Sigmoid colon (tissue), 4 donors: ENCODE measurements around the gene P2RX2.

ENCODE experiments used
- EP300 ChIP-seq, 4 donors: sonication (generic); formaldehyde crosslinking; IDR thresholded peaks; one replicate each; pipeline ENCODE4 v1.6.1; 2017; ENCODE audit warnings: antibody characterized with exemption in 4 of 4
- POLR2A ChIP-seq, 2 donors: fragments of 450-650 bp; IDR thresholded peaks; one replicate each; pipeline ENCODE4 v1.6.1; 2016; ENCODE audit warnings: antibody characterized with exemption in 2 of 2, mild to moderate bottlenecking in 2 of 2, moderate library complexity in 2 of 2
- TF ChIP-seq, protein P1 (sequence below), 4 experiments: fragments of 450-650 bp in 3 of 4; fragments of 200-600 bp in 1 of 4; IDR thresholded peaks; one replicate each; pipeline ENCODE4 v1.5.1; 2016 to 2019; ENCODE audit warnings: antibody characterized with exemption in 4 of 4, mild to moderate bottlenecking in 3 of 4, moderate library complexity in 2 of 4

DNA sequence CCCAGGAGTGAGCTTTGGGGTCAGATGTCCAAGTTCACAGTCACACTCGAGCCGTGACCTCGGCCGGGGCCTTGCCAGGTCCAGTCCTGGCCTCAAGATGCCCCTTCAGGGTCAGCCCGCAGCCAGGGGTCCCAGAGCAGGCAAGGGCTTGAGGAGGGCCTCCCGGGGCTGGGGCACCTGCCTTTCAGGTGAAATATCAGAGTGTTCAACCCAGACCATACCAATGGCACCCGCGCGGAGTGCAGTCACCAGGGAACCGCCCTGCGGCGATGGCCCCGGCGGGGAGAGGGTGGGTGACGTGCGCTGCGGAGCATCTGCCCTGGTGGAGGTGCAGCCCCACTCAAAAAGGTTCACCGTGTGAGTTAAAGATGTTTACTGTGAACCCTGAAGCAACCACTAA lies 25.1 kb upstream of the P2RX2 start:
- TF ChIP-seq, protein P1, sequence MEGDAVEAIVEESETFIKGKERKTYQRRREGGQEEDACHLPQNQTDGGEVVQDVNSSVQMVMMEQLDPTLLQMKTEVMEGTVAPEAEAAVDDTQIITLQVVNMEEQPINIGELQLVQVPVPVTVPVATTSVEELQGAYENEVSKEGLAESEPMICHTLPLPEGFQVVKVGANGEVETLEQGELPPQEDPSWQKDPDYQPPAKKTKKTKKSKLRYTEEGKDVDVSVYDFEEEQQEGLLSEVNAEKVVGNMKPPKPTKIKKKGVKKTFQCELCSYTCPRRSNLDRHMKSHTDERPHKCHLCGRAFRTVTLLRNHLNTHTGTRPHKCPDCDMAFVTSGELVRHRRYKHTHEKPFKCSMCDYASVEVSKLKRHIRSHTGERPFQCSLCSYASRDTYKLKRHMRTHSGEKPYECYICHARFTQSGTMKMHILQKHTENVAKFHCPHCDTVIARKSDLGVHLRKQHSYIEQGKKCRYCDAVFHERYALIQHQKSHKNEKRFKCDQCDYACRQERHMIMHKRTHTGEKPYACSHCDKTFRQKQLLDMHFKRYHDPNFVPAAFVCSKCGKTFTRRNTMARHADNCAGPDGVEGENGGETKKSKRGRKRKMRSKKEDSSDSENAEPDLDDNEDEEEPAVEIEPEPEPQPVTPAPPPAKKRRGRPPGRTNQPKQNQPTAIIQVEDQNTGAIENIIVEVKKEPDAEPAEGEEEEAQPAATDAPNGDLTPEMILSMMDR (IDR thresholded peaks at IDR 0.05): no peak
- no peak for TF ChIP-seq EP300 (IDR thresholded peaks at IDR 0.05)
- no peak for TF ChIP-seq POLR2A (IDR thresholded peaks at IDR 0.05)
